ENCODE measurements around the gene CNMD. TPM values are rescaled to one million over a fixed set of nuclear protein-coding genes. Genes with fewer than 3 reads are reported as not detected.

Gene CNMD
- total RNA-seq, 2 experiments from 2014 or later, result not detected

GRCh38 chr13:52779103-52779502 is 39.5 kb upstream of the CNMD start:
- Mint-ChIP-seq H3K27me3 (peaks cover 3% of the 10 kb centered on the region), H3K27ac (no peak overlapping the region), H3K4me3 (no peak overlapping the region), H3K4me1 (ENCODE audit: low read depth) (no peaks in the 10 kb centered on the region), H3K9me3 (no peaks in the 10 kb centered on the region), H3K36me3 (ENCODE audit: low read depth) (no peaks in the 10 kb centered on the region)
- CTCF ChIA-PET, result interaction anchor here (1.1 kb wide), 1 partner anchor 18 kb away, joined by 3 read pairs; no protein-coding TSS in a partner anchor
- no peak for TF ChIP-seq CTCF (IDR thresholded peaks at IDR 0.05)
- intact Hi-C loops (cut with micrococcal nuclease), result no loop called here
- ATAC-seq (no peak), DNase-seq (no peak)
- POLR2A ChIA-PET, result no interaction called here

GRCh38 chr13:52776726-52777125 is 37.1 kb upstream of the CNMD start:
- CTCF ChIA-PET, result no interaction called here
- H3K27me3 Mint-ChIP-seq, result peaks cover 6% of the 10 kb centered on the region
- POLR2A ChIA-PET, result no interaction called here
- DNase-seq, result no peak
- no peak overlapping the region for H3K4me3 Mint-ChIP-seq
- no peaks in the 10 kb centered on the region for H3K4me1 Mint-ChIP-seq (ENCODE audit: low read depth)
- no peaks in the 10 kb centered on the region for H3K9me3 Mint-ChIP-seq
- H3K27ac Mint-ChIP-seq, result no peak overlapping the region
- no peak for ATAC-seq
- TF ChIP-seq CTCF (IDR thresholded peaks at IDR 0.05), result no peak
- no peaks in the 10 kb centered on the region for H3K36me3 Mint-ChIP-seq (ENCODE audit: low read depth)
- intact Hi-C loops (cut with micrococcal nuclease), result no loop called here

GRCh38 chr13:52775511-52775910 is 35.9 kb upstream of the CNMD start:
- ATAC-seq (no peak), DNase-seq (no peak)
- ChIA-PET POLR2A (no interaction called here), CTCF (no interaction called here)
- Mint-ChIP-seq H3K4me1 (ENCODE audit: low read depth) (no peaks in the 10 kb centered on the region), H3K27ac (no peak overlapping the region), H3K36me3 (ENCODE audit: low read depth) (no peaks in the 10 kb centered on the region), H3K27me3 (peaks cover 6% of the 10 kb centered on the region), H3K9me3 (no peaks in the 10 kb centered on the region), H3K4me3 (no peak overlapping the region)
- intact Hi-C loops (cut with micrococcal nuclease), result no loop called here
- no peak for TF ChIP-seq CTCF (IDR thresholded peaks at IDR 0.05)

GRCh38 chr13:52767949-52768516 is 28.4 kb upstream of the CNMD start:
- no peak overlapping the region for H3K4me3 Mint-ChIP-seq
- no peak overlapping the region for H3K27ac Mint-ChIP-seq
- H3K36me3 Mint-ChIP-seq (ENCODE audit: low read depth), result no peaks in the 10 kb centered on the region
- no peaks in the 10 kb centered on the region for H3K4me1 Mint-ChIP-seq (ENCODE audit: low read depth)
- no peaks in the 10 kb centered on the region for H3K9me3 Mint-ChIP-seq
- no peak for ATAC-seq
- intact Hi-C loops (cut with micrococcal nuclease), result no loop called here
- no peak for TF ChIP-seq CTCF (IDR thresholded peaks at IDR 0.05)
- ChIA-PET POLR2A (no interaction called here), CTCF (no interaction called here)
- no peak for DNase-seq
- peaks cover 6% of the 10 kb centered on the region for H3K27me3 Mint-ChIP-seq

GRCh38 chr13:52765611-52766390 is 26.2 kb upstream of the CNMD start:
- no peak for TF ChIP-seq CTCF (IDR thresholded peaks at IDR 0.05)
- POLR2A ChIA-PET, result no interaction called here
- Mint-ChIP-seq H3K9me3 (no peaks in the 10 kb centered on the region), H3K4me1 (ENCODE audit: low read depth) (no peaks in the 10 kb centered on the region), H3K27me3 (peaks cover 7% of the 10 kb centered on the region), H3K36me3 (ENCODE audit: low read depth) (no peaks in the 10 kb centered on the region), H3K4me3 (no peak overlapping the region), H3K27ac (no peak overlapping the region)
- DNase-seq (no peak), ATAC-seq (no peak)
- CTCF ChIA-PET, result no interaction called here
- intact Hi-C loops (cut with micrococcal nuclease), result no loop called here
